HepG2 (cell line): ENCODE measurements around the gene TSPAN32. TPM values are rescaled to one million over a fixed set of nuclear protein-coding genes. Genes with fewer than 3 reads are reported as not detected.

Source experiments
- ATF7-NPFF ChIP-seq: sonication (generic); formaldehyde crosslinking; IDR thresholded peaks from 2 replicates; pipeline ENCODE4 v1.8.1; 2023; ENCODE audit warnings: mild to moderate bottlenecking, low read depth, missing genetic modification reagents, moderate library complexity
- CEBPB ChIP-seq: IDR thresholded peaks from 2 replicates; pipeline ENCODE4 v1.6.1; 2011; ENCODE audit warnings: low read depth, low read length, improper control_type of control experiment, borderline replicate concordance
- CENPT ChIP-seq: sonication (generic); formaldehyde crosslinking; IDR thresholded peaks from 2 replicates; pipeline ENCODE4 v1.8.0; 2022; ENCODE audit warnings: low read depth, mild to moderate bottlenecking, moderate library complexity, missing genetic modification reagents
- EHMT2 ChIP-seq: fragments of 200-600 bp; sonication (generic); IDR thresholded peaks from 2 replicates; pipeline ENCODE4 v1.7.0; 2017; ENCODE audit warnings: antibody characterized with exemption, low read depth, low read length, borderline replicate concordance
- EZH2 ChIP-seq: conservative IDR thresholded peaks from 2 replicates; pipeline ENCODE4 v1.6.1; 2012; ENCODE audit warnings: mild to moderate bottlenecking, low read depth, low read length, moderate library complexity
- HOXA3 ChIP-seq: sonication (generic); formaldehyde crosslinking; IDR thresholded peaks from 2 replicates; pipeline ENCODE4 v1.5.0; 2020; ENCODE audit warnings: missing genetic modification reagents
- MIXL1 ChIP-seq: IDR thresholded peaks from 2 replicates; pipeline ENCODE4 v1.6.1; 2016
- NFATC3 ChIP-seq: sonication (generic); formaldehyde crosslinking; IDR thresholded peaks from 2 replicates; pipeline ENCODE4 v1.5.1; 2020; ENCODE audit warnings: mild to moderate bottlenecking, missing genetic modification reagents
- RCOR2 ChIP-seq: IDR thresholded peaks from 2 replicates; pipeline ENCODE4 v1.6.1; 2016; ENCODE audit warnings: missing biosample characterization, missing genetic modification reagents
- RXRB ChIP-seq: IDR thresholded peaks from 2 replicates; pipeline ENCODE4 v1.6.1; 2016; ENCODE audit warnings: borderline replicate concordance, missing genetic modification reagents, missing compliant biosample characterization
- SRSF4 ChIP-seq: fragments of 200-400 bp; formaldehyde crosslinking; IDR thresholded peaks from one replicate; pipeline ENCODE4 v1.6.1; 2018; ENCODE audit warnings: mild to moderate bottlenecking, low read depth, low read length, moderate library complexity; ENCODE audit not compliant: poor library complexity, severe bottlenecking
- TRIM24 ChIP-seq: sonication (generic); formaldehyde crosslinking; IDR thresholded peaks from 2 replicates; pipeline ENCODE4 v1.8.0; 2022; ENCODE audit warnings: mild to moderate bottlenecking, missing genetic modification reagents
- ZNF274 ChIP-seq: sonication (generic); formaldehyde crosslinking; IDR thresholded peaks from 2 replicates; pipeline ENCODE4 v1.5.1; 2020; ENCODE audit warnings: mild to moderate bottlenecking, missing genetic modification reagents
- ZNF501 ChIP-seq: sonication (generic); formaldehyde crosslinking; IDR thresholded peaks from 2 replicates; pipeline ENCODE4 v1.5.1; 2020; ENCODE audit warnings: mild to moderate bottlenecking, moderate library complexity, missing genetic modification reagents
- ZNF567 ChIP-seq: sonication (generic); formaldehyde crosslinking; IDR thresholded peaks from 2 replicates; pipeline ENCODE4 v1.8.1; 2023; ENCODE audit warnings: mild to moderate bottlenecking, missing genetic modification reagents, borderline replicate concordance
- ZNF644 ChIP-seq: IDR thresholded peaks from 2 replicates; pipeline ENCODE4 v1.6.1; 2016; ENCODE audit warnings: low read depth
- ZNF737 ChIP-seq: sonication (generic); formaldehyde crosslinking; IDR thresholded peaks from 2 replicates; pipeline ENCODE4 v1.5.0; 2020; ENCODE audit warnings: missing genetic modification reagents, mild to moderate bottlenecking, borderline replicate concordance
- ZNF780A ChIP-seq: sonication (generic); formaldehyde crosslinking; IDR thresholded peaks from 2 replicates; pipeline ENCODE4 v1.8.0; 2022; ENCODE audit warnings: mild to moderate bottlenecking, missing genetic modification reagents, moderate library complexity
- ZNF816 ChIP-seq: sonication (generic); formaldehyde crosslinking; IDR thresholded peaks from 2 replicates; pipeline ENCODE4 v1.8.0; 2022; ENCODE audit warnings: missing genetic modification reagents, mild to moderate bottlenecking, borderline replicate concordance
- ZSCAN31 ChIP-seq: sonication (generic); formaldehyde crosslinking; IDR thresholded peaks from 2 replicates; pipeline ENCODE4 v1.5.0; 2020; ENCODE audit warnings: low read depth, mild to moderate bottlenecking, missing genetic modification reagents
- polyA plus RNA-seq, 8 experiments: library from polyadenylated mRNA; depleted of rRNA in 3 of 8; stranded (reverse) in 7 of 8; unstranded in 1 of 8; fragments of >200 nt; fragmentation: Illumina TruSeq in 4 of 8; extraction: Trizol in 4 of 8; gene quantifications; 2 replicates each; pipeline versions ENCODE4 v1.2.1 to v1.2.3, GENCODE V29; 2011 to 2016; ENCODE audit warnings: low read depth in 4 of 8, missing spikeins in 1 of 8, mixed read lengths in 1 of 8; ENCODE audit not compliant: insufficient read depth in 1 of 8
- total RNA-seq, 5 experiments: library from RNA; depleted of rRNA; stranded (reverse); fragments of >200 nt; fragmentation: Illumina TruSeq; extraction: Trizol; gene quantifications; 2 replicates each; pipeline ENCODE4 v1.2.3, GENCODE V29; 2016; ENCODE audit warnings: low read depth in 1 of 5
- TF ChIP-seq, protein P1 (sequence below), 2 experiments: fragments of 450-650 bp in 1 of 2; sonication (generic) in 1 of 2; formaldehyde crosslinking in 1 of 2; IDR thresholded peaks; 2 replicates each; pipeline versions ENCODE4 v1.6.1 to v1.8.0; 2016 to 2022; ENCODE audit warnings: antibody characterized with exemption in 1 of 2, mild to moderate bottlenecking in 1 of 2, missing genetic modification reagents in 1 of 2

Gene TSPAN32
- total and polyA plus RNA-seq, 2 of the 13 experiments (the other 11 are each of a cell fraction or from before 2014, with no cell fraction given) = 0.09 to 0.70 TPM

DNA sequence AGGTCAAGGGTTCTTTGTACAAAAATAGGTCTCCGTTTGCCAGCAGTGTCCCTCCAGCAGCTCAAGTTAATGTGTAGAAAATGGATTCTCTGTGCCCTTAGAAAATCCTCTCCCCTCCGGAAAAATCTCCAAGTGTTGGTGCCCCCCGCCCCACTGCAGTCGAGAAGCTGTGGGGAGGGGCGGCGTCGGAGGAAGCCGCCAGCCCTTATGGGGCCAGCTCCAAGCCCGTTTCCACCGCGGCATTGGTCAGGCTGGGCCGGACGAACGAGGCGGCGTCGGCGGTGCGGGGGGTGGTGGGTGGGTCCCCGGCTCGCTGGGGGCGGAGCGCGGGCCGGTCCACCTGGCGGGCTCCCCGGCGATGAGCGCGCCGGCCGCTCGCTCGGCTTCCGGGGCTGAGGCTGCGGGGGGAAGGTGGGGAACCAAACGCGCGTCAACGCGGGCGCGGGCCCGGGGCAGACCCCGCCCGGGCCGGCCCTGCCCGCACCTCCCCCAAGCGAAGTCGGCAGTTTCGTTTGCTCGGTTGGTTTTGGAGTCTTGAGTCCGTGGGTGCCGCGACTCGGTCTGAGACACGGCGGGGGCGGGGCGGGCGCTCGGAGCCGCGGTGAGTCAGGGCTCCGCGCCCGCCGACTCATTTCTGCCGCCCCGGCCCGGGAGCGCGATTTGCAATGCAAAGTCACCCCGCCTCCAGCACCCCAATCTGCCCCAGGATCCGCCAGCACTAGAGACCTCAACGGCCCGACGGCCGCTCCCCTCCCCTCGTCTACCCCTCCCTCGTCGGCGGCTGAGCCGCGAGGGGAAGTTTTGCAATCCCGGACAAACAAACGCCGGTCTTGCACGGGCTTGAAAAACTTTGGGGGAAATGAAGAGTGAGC, 32.8 kb upstream of the TSPAN32 start (continued):
- TF ChIP-seq ZNF644 (CRISPR knock-in tag) (no peak), CENPT (no peak), ZNF737 (CRISPR knock-in tag) (no peak), EHMT2 (no peak), ATF7-NPFF (CRISPR knock-in tag) (no peak; the same call in 1 of the 2 replicates), RXRB (CRISPR knock-in tag) (peak; percentile 47; the same call in 1 of the 2 replicates), ZSCAN31 (CRISPR knock-in tag) (no peak), MIXL1 (CRISPR knock-in tag) (no peak), SRSF4 (no peak), ZNF780A (CRISPR knock-in tag) (no peak), EZH2 (no peak), ZNF816 (no peak), RCOR2 (no peak), NFATC3 (no peak), ZNF567 (no peak), ZNF274 (peak; percentile 54), ZNF501 (CRISPR knock-in tag) (no peak), CEBPB (peak; percentile 87), HOXA3 (CRISPR knock-in tag) (peak; percentile 73), TRIM24 (CRISPR knock-in tag) (no peak)
- TF ChIP-seq, protein P1, sequence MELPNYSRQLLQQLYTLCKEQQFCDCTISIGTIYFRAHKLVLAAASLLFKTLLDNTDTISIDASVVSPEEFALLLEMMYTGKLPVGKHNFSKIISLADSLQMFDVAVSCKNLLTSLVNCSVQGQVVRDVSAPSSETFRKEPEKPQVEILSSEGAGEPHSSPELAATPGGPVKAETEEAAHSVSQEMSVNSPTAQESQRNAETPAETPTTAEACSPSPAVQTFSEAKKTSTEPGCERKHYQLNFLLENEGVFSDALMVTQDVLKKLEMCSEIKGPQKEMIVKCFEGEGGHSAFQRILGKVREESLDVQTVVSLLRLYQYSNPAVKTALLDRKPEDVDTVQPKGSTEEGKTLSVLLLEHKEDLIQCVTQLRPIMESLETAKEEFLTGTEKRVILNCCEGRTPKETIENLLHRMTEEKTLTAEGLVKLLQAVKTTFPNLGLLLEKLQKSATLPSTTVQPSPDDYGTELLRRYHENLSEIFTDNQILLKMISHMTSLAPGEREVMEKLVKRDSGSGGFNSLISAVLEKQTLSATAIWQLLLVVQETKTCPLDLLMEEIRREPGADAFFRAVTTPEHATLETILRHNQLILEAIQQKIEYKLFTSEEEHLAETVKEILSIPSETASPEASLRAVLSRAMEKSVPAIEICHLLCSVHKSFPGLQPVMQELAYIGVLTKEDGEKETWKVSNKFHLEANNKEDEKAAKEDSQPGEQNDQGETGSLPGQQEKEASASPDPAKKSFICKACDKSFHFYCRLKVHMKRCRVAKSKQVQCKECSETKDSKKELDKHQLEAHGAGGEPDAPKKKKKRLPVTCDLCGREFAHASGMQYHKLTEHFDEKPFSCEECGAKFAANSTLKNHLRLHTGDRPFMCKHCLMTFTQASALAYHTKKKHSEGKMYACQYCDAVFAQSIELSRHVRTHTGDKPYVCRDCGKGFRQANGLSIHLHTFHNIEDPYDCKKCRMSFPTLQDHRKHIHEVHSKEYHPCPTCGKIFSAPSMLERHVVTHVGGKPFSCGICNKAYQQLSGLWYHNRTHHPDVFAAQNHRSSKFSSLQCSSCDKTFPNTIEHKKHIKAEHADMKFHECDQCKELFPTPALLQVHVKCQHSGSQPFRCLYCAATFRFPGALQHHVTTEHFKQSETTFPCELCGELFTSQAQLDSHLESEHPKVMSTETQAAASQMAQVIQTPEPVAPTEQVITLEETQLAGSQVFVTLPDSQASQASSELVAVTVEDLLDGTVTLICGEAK (IDR thresholded peaks at IDR 0.05) = no peak
- TF ChIP-seq, protein P1 (CRISPR knock-in tag; IDR thresholded peaks at IDR 0.05) = no peak; the same call in 1 of the 2 replicates
